ENCODE results near the gene MAP4K5.

MAP4K5 gene

DNA sequence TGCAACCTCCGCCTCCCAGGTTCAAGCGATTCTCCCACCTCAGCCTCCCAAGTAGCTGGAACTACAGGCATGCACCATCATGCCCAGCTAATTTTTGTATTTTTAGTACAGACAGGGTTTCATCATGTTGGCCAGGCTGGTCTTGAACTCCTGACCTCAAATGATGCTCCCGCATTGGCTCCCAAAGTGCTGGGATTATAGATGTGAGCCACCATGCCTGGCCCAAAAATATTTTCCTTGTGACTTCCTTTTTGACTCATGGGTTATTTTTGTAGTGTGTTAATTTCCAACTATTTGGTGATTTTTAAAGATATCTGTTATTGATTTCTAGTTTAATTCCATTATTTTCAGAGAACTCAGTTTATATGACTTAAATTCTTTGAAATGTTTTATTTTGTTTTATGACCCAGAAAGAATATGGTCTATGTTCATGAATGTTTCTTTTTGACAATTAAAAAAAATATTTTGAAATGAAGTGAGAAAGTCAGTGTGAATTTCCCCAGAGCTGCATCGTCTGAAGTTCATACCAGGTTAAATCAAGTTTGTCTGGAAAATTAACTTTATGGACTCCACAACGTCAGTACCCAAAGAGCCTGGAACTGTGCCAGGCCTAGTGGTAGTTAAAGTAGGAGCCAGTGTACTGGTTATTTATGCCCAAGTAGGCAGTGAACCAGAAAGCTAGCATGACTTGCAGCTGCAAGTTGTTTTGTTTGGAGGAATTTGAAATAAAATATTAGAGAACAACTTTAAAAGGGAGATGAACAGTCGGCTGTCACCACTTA is 132.9 kb downstream of the MAP4K5 start:
- peak; percentile 59 for DNase-seq

DNA sequence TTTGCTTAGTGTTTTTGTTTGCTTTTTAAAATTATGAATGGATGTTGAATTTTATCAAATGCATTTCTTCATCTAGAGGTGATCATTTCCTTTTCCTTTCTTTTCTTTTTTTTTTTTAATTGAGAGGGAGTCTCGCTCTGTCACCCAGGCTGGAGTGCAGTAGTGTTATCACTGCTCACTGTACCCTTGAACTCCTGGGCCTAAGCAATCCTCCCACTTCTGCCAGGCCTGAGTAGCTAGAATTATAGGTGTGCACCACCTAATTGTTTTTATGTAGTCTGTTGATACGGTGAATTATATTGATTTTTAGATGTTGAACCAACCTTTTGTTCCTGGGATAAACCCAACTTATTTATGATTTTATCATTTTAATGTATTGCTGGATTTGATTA is 134.2 kb downstream of the MAP4K5 start:
- no peak for DNase-seq

DNA sequence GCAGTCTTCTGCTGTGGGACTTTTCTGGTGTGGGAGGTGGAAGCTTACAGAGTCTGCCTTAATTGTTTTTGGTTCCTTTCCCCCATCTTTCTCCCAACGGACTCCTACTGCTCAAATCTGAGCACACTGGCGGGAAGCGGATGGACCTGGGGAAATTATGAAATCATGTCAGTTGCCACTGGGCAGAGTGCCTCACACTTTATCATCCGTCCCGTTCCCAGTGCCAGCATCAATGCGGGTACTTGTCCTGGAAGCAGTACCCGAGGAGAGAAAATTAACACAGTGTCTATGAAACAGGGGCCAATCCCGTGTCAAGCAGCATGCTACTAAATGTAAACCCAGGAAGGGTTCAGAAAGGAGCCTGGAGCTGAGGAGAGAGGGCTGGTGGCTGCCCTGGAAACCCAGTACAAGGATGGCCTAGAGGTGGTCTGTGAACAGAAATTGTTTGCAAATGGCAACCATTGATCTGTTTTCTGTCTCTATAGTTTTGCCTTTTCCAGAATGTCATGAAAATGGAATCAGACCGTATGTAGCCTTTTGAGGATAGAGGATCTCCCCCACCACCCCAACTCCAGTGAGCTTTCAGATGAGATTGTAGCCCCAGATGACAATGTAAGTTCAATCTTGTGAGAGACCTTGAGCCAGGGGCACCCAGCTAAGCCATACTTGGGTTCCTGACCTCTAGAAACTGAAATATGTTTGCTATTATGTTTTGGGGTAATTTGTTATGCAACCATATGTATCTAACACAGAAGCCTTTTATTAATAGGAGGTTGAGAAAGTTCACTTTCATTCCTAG is 134.8 kb downstream of the MAP4K5 start:
- DNase-seq: peak; percentile 28

DNA sequence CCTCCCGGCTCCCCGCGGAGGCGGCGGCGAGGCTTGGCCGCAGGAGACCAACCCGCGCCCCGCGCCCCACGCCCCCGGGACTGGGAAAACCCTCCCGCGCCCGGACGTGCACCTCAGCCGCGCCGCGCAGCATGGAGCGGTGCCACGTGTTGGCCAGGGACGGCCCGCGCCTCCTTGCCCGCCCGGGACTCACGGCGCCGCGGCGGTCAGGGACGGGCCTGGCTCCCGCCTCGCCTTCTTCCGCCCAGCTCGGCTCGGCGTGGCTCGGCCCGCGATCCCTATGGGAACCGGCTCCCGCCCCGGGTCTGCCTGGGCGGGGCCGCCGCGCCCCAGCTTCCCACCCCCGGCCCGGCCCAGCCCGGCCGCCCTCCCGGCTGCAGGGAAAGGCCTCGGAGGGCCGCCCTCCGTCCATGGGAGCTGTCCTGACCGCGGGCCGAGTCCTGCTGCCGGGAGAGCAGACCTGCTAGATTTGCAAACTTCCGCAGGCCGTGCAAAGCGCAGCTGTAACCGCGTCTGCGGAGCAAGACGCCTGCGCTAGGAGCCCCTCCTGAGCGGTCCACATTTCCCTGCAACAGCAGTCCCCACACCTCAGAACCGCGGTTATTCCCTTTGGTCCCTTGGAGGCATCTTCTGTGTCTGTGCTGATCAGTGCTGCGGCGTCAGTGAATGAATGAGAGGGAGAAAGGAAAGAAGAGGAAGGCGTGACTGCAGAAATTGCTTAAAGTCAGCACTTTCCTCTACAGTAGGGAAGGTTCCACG is 135.6 kb downstream of the MAP4K5 start, which contains the start of gene CDKL1:
Gene CDKL1 (minus strand): TSS at position 251 of the 759 bp plus-strand sequence. CDS start 1,013 bp downstream, outside the sequence.
- DNase-seq: peak; percentile 76

DNA sequence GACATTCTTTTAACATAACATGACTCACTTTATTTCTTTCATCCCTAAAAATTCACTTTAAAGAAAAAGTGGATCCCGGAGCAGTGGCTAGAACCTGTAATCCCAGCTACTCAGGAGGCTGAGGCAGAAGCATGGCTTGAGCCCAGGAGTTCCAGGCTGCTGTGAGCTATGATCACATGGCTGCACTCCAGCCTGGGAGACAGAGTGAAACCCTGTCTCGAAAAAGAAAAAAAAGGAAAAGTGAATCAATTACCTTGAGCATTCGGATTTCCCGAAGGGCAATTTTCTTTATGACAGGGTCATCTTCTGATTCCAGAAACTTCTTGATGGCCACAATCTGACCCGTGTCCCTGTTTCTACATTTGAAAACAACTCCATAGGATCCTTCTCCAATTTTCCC is 136.9 kb downstream of the MAP4K5 start:
- DNase-seq: no peak

DNA sequence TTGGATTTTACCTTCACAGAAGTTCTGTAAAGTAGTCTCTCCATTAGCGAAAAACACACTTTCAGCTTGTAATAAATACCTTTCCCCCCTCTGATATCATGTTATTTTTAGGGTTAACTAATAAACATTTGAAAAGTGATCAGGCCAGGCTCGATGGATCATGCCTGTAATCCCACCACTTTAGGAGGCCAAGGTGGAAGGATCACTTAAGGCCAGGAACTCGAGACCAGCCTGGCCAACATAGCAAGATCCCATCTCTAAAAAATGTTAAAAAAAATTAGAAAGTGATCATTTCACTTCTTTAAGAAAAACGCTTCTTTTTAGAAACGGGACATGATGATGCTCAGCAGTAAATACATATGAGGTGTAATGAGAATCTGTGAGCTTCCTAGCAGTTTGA is 137.7 kb downstream of the MAP4K5 start:
- no peak for DNase-seq

DNA sequence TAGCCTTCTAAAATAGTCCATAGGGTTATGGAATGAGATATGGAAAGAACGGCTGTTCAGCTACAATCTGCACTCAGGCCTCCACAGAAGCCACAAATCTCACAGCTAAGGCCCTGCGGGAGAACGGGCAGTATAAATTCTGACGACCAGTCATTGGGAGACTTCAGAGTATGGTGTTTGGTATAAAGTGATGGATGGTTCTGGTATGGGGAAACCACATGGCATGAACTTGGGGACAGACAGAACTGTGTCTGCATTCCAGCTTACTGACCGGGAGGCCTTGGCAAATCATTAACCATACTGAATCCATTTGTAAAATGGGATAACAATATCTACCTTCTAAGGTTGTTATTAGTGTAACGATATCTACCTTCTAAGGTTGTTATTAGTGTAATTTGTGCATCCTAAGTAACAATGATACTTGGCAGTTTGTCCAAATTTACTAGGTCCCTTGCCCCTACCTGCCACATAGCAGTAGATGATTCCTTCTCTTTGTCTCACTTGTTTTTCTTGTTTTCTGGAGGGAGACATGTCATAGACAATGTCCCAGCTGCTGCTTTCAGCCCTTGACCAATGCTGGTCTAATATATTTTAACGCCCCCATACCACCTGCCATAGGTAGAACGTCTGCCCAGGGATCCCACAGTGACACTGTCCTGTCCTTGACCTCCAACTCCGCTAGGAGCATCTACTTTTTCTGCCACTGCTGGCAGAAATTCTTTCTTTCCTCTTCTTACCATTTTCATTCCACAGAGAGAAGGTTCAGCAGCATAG is 142.5 kb downstream of the MAP4K5 start:
- no peak for DNase-seq

DNA sequence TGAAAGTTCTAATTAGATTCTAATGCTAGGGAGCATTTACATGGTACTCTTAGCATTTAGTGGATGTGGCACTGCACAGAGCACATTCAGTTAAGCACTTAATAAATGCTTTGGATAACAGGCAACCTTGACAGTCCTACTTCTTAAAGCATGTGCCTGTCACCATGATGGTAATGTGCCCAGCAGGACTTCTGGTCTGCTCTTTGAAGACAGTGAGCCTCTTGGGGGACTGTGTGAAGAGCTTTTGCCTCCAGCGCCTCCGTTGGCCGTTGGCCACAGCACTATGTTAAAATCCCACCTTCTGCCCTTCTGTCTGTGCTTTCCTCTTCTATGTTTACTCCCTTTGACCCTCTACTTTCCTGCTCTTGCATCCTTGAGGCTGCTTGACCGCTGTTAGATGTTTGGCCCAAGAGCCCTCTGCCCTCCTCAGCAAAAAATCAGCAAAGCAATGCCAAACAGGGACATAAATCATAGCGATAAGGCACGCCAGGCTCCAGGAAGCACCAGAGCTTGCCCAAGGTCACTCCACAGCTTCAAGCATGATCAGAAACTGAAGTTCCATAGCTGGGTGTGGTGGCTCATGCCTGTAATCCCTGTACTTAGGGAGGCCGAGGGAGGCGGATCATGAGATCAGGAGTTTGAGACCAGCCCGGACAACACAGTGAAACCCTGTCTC is 144.0 kb downstream of the MAP4K5 start:
- no peak for DNase-seq

DNA sequence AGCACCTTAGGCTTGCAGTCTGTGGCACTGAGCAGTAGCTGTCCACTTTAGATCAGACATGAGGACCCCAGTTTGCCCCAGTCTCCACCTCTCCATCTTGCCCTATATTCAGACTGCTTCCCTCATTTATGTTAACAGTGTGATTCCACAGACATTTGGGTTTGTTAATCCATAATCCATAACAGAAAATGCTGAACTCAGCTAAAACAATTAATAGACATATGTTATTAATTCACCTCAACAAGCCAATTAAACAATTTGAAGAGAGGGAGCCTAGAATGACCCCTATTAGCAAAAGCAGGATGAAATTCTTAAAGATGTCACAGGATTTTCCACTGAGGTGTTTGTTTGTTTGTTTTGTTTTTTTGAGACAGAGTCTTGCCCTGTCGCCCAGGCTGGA is 144.8 kb downstream of the MAP4K5 start:
- DNase-seq: no peak

DNA sequence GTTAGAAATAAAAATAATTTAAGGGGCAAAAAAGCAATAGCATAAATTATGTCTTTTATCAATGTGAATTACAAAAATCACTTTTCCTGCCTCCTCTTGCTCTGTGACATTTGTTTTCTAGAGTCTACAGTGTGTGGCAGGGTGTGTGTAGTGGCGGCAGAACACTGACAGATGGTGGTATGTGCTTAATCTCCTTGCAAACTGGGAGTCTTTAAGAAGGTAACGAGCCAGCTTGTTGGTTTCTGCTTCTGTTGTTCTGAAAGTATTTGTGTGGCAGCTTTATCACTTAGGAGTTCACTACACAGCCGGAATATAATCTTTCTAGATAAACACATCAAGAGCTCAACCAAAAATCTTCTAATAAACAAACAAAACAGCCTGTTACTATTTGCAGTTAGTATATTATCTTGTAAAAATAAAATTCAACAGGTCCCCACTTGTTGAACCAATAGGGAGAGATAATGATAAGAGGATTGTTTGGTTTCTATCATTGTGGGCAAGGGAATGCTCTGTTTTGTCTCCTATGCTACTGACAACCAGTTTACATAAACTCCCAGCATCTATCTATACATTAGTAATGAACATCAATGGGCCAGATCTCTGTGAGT is 148.6 kb downstream of the MAP4K5 start:
- no peak for DNase-seq

DNA sequence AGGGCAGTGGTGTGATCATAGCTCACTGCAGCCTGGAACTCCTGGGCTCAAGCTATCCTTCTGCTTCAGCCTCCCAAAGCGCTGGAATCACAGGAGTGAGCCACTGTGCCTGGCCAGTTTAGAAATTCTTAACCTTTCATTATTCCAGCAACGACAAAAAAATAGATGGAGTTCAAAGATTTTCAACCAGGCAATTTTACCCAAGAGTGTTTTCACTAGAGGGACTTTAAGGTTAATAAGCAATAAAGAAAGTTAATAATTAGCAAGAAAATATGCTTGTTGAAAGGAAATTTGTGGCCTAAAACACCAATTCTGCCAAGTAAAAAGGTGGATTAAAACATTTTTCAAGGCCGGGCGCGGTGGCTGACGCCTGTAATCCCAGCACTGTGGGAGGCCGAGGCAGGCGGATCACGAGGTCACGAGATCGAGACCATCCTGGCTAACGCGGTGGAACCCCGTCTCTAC is 150.5 kb downstream of the MAP4K5 start:
- no peak for DNase-seq

DNA sequence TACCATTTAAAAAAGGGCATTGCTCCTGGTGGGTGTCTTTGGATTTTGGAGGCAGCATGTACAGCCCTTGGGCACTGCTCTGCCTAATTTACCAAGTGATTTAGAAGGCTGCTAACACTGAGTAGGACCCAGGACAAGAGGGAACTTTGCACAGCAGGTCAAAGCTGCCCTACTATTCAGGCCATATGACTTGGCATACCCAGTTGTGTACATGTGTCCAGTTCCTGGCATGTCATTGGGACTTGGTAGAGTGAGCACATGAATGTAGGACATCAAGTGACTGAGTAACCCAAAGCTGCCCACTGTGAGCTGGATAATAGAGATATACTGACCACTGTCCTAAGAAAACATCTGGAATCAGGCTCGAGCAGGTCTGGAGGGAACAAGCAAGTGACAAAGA is 151.4 kb downstream of the MAP4K5 start:
- DNase-seq: no peak

DNA sequence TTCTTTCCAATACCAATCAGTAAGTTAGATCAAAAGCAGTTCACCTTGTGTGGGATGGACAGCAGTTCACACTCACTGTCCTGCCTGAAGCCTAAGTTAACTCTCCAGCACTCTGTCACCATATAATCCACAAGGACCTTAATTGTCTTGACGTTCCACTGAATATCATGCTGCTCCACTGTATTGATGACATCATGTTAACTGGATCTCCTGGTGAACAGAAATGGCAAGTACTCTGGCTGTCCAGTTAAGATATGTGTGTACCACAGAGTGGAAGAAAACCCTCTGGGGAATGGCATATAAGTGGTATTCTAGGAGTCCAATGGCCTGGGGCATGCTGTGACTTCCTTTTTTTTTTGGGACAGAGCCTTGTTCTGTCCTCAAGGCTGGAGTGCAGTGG is 151.9 kb downstream of the MAP4K5 start:
- no peak for DNase-seq

DNA sequence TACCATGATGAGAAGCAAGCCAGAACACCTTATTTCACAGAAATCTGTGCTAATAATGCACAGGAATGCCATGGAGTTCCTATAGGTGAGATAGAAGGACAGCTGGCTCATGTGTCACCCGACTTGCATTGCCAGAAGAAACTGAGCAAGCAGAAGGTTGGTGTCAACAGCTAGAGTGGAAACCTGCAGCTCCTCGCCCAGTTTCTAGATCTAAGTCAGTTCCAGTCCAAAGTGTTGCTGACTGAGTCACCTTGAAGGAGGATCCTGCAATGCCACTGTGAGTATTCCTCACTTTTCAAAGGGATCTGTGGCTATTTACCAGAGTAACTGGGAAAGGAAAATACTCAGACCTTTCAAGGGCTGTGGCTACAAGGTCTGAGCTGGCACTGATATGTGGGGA is 152.8 kb downstream of the MAP4K5 start:
- no peak for DNase-seq

DNA sequence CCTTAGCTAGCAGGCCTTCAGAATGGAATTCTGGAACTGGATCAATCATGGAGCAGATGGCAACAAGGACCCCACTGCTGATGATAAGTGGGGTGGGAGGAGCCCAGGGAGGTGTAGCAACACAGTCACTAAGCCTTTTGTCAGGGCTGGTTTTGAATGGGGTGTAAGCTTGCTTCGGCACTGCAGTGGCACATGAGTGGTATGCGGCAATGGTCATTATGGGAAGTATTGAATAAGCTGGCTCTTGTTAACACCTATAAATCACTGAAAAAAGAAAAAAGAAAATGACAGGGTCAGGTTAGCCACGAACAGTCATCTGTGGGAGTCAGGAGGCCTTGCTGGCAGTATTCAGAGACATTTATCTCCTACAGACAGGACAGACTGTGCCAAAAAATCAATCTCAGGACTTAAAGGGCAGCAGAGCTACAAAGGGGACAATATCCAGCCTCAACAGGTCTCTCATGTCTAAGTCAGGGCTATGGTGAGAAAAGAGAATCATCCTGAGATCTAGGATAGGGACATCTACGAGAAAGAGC is 154.8 kb downstream of the MAP4K5 start:
- no peak for DNase-seq

DNA sequence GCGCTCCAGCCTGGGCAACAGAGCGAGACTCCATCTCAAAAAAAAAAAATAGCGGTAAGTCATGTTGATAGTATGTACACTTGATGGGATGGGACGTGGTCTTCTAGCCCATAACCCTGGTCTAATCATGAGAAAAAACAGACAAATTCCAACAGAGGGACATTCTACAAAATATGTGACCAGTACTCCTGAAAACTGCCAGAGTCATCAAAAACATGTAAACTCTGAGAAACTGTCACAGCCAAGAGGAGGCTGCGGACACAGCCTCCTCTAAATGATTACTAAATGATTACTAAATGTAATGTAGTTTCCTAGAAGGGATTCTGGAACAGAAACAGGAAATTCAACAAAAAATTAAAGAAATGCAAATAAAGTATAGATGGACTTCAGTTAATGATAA is 156.6 kb downstream of the MAP4K5 start:
- no peak for DNase-seq

DNA sequence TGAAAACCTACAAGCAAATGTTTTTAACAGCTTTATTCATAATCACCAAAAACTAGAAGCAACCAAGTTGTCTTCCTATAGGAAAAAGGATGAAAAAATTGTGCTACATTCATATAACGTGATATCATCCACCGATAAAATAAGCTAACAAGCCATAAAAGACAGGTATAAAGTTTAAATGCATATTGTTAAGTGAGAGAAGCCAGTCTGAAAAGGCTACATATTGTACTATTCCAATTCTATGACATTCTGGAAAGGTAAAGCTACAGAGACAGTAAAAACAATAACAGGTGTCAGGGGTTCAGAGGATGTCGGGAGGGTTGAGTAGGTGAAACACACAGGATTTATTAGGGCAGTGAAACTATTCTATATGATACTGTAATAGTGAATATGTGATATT is 158.4 kb downstream of the MAP4K5 start:
- DNase-seq: no peak

DNA sequence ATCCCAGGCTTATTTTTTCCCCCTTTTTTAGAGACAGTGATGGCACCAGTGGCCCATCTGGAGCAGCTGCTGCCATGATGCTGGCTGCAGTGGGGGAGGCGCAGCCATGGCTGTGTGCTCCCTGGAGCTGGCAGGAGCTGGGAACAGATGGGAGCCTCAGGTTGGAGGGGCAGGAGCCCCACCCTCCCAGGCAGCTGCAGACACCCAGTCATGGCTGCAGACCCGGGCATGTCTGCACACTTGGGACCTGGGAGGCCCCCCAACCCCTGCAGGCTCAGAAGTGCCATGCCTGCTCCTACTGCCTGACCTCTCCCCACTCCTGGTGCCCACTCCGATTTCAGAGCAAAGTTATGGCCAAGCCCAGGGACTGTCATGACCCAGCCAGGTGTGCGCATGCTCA is 160.8 kb downstream of the MAP4K5 start:
- no peak for DNase-seq
